CD4-positive, alpha-beta memory T cell (primary cell): Measurements from ENCODE around the gene LMTK2. TPM values are rescaled to one million over a fixed set of nuclear protein-coding genes. Genes with fewer than 3 reads are reported as not detected.
A peak's percentile ranks its signal among the peaks of the same experiment; 100 is the strongest.

ENCODE experiments used
- CTCF ChIA-PET: fragments of 350-600 bp; sonication (Branson Sonifier 250); formaldehyde crosslinking; loops from one replicate; lab custom pipeline; 2021; ENCODE audit warnings: inconsistent platforms; ENCODE audit not compliant: partially characterized antibody; lab: Charles Lee
- POLR2A ChIA-PET: fragments of 350-600 bp; sonication (Branson Sonifier 250); formaldehyde crosslinking; loops from one replicate; lab custom pipeline; 2021; ENCODE audit not compliant: partially characterized antibody; lab: Charles Lee
- DNase-seq, 5 donors: peaks; one replicate each; pipeline versions ENCODE4 v3.0.0 to v3.0.0-alpha.2; 2020 to 2022; ENCODE audit warnings: mixed read lengths in 1 of 5
- H3K27ac ChIP-seq: one replicate; pipeline ENCODE4 v1.7.0; 2013; ENCODE audit warnings: low read depth, low read length
- H3K27me3 ChIP-seq: 2 replicates; pipeline ENCODE4 v1.7.0; 2013; ENCODE audit warnings: mild to moderate bottlenecking, low read length, moderate library complexity; ENCODE audit not compliant: insufficient read depth
- H3K36me3 ChIP-seq: 2 replicates; pipeline ENCODE4 v1.7.0; 2013; ENCODE audit warnings: mild to moderate bottlenecking, low read length, moderate library complexity; ENCODE audit not compliant: insufficient read depth
- H3K4me1 ChIP-seq: 2 replicates; pipeline ENCODE4 v1.7.0; 2013; ENCODE audit warnings: mild to moderate bottlenecking, low read length, moderate library complexity; ENCODE audit not compliant: insufficient read depth
- H3K4me3 ChIP-seq, 2 donors: one replicate each; pipeline ENCODE4 v1.7.0; 2013; ENCODE audit warnings: low read length in 2 of 2, mild to moderate bottlenecking in 1 of 2
- H3K9me3 ChIP-seq, 2 donors: one replicate each; pipeline ENCODE4 v1.7.0; 2013; ENCODE audit warnings: low read length in 2 of 2, control low read depth in 1 of 2; ENCODE audit not compliant: control insufficient read depth in 1 of 2
- H3K27ac Mint-ChIP-seq, 7 donors: one replicate each; pipeline ENCODE4 v1.8.0; 2020 to 2021; ENCODE audit warnings: mixed read lengths in 7 of 7, mild to moderate bottlenecking in 6 of 7, inconsistent platforms in 3 of 7, moderate library complexity in 3 of 7
- H3K27me3 Mint-ChIP-seq, 2 donors: one replicate each; pipeline ENCODE4 v1.8.0; 2020 to 2021; ENCODE audit warnings: mixed read lengths in 2 of 2
- H3K36me3 Mint-ChIP-seq, 2 donors: one replicate each; pipeline ENCODE4 v1.8.0; 2020 to 2021; ENCODE audit warnings: mixed read lengths in 2 of 2, inconsistent platforms in 1 of 2, mild to moderate bottlenecking in 1 of 2
- H3K4me1 Mint-ChIP-seq, 4 donors: one replicate each; pipeline ENCODE4 v1.8.0; 2020 to 2021; ENCODE audit warnings: mixed read lengths in 4 of 4, mild to moderate bottlenecking in 1 of 4
- H3K4me3 Mint-ChIP-seq, 8 donors: one replicate each; pipeline ENCODE4 v1.8.0; 2020 to 2021; ENCODE audit warnings: mixed read lengths in 8 of 8, mild to moderate bottlenecking in 7 of 8, moderate library complexity in 6 of 8, inconsistent platforms in 3 of 8
- H3K9me3 Mint-ChIP-seq, 8 donors: one replicate each; pipeline ENCODE4 v1.8.0; 2020 to 2021; ENCODE audit warnings: mixed read lengths in 8 of 8, mild to moderate bottlenecking in 5 of 8, inconsistent platforms in 3 of 8, moderate library complexity in 1 of 8
- intact Hi-C: fragments of 100-400 bp; cut with micrococcal nuclease; formaldehyde crosslinking; loops from one replicate; pipeline ENCODE4 v1.15.1; 2023
- polyA plus RNA-seq, 2 donors: library from polyadenylated mRNA; unstranded; fragments of 300-500 nt; fragmentation: Illumina TruSeq; gene quantifications; one replicate each; pipeline ENCODE4 v1.2.3, GENCODE V29; 2021
- total RNA-seq, 2 experiments: library from RNA; stranded (reverse); gene quantifications; one replicate each; pipeline ENCODE4 v1.2.3, GENCODE V29; 2021

Gene LMTK2
- total and polyA plus RNA-seq, 4 experiments from 2014 or later, result 0.76 to 26.6 (median 13.7) TPM

GRCh38 chr7:98126311-98127142, 19.9 kb downstream of the LMTK2 start:
- Histone ChIP-seq H3K27ac (no peak overlapping the region), H3K9me3 (no peaks in the 10 kb centered on the region), H3K4me3 (no peak overlapping the region), H3K27me3 (no peaks in the 10 kb centered on the region), H3K36me3 (no peaks in the 10 kb centered on the region), H3K4me1 (peaks cover 15% of the 10 kb centered on the region)
- Mint-ChIP-seq H3K4me1 (peaks cover 32 to 51% (median 41%) of the 10 kb centered on the region in 4 donors), H3K27me3 (peaks cover 0 to 2% of the 10 kb centered on the region in 2 donors), H3K27ac (peak overlapping the region in 1 of 7 donors; percentile 10), H3K36me3 (peaks cover 5% of the 10 kb centered on the region in 2 donors), H3K9me3 (peaks cover 0 to 2% (median 0%) of the 10 kb centered on the region in 8 donors), H3K4me3 (no peak overlapping the region)
- intact Hi-C loops, result no loop called here
- ChIA-PET CTCF (interaction anchor here (0.7 kb wide), 1 partner anchor 44 kb away, joined by 3 read pairs; no protein-coding TSS in a partner anchor), POLR2A (no interaction called here)
- no peak for DNase-seq

GRCh38 chr7:98128346-98128745, 21.7 kb downstream of the LMTK2 start:
- H3K27ac Mint-ChIP-seq, result no peak overlapping the region
- H3K9me3 Mint-ChIP-seq, result no peaks in the 10 kb centered on the region
- Histone ChIP-seq H3K36me3 (no peaks in the 10 kb centered on the region), H3K9me3 (no peaks in the 10 kb centered on the region), H3K4me3 (no peak overlapping the region), H3K4me1 (peaks cover 34% of the 10 kb centered on the region), H3K27ac (no peak overlapping the region), H3K27me3 (no peaks in the 10 kb centered on the region)
- no peak for DNase-seq
- peaks cover 4 to 5% of the 10 kb centered on the region in 2 donors for H3K36me3 Mint-ChIP-seq
- peaks cover 0 to 1% of the 10 kb centered on the region in 2 donors for H3K27me3 Mint-ChIP-seq
- peaks cover 40 to 59% (median 51%) of the 10 kb centered on the region in 4 donors for H3K4me1 Mint-ChIP-seq
- ChIA-PET POLR2A (no interaction called here), CTCF (no interaction called here)
- intact Hi-C loops, result no loop called here
- no peak overlapping the region for H3K4me3 Mint-ChIP-seq

- no peak overlapping the region for H3K27ac Mint-ChIP-seq
- H3K4me1 ChIP-seq, result peaks cover 43% of the 10 kb centered on the region
- no peaks in the 10 kb centered on the region for H3K36me3 ChIP-seq
- peaks cover 48 to 64% (median 56%) of the 10 kb centered on the region in 4 donors for H3K4me1 Mint-ChIP-seq
- ChIA-PET CTCF (interaction anchor here (1.1 to 3.6 kb wide), 4 partner anchors 25 to 110 kb away, joined by 3 to 11 read pairs (median 6); partner anchors contain the start of gene LMTK2), POLR2A (no interaction called here)
- no peaks in the 10 kb centered on the region for H3K27me3 ChIP-seq
- H3K4me3 Mint-ChIP-seq, result peak overlapping the region in 2 of 8 donors; percentile 24 to 26
- H3K36me3 Mint-ChIP-seq, result peaks cover 0 to 5% of the 10 kb centered on the region in 2 donors
- intact Hi-C loops, result no loop called here
- peaks cover 0 to 1% of the 10 kb centered on the region in 2 donors for H3K27me3 Mint-ChIP-seq
- H3K9me3 Mint-ChIP-seq, result peaks cover 0 to 2% (median 0%) of the 10 kb centered on the region in 8 donors
- no peak for DNase-seq
- no peak overlapping the region for H3K4me3 ChIP-seq
- H3K27ac ChIP-seq, result no peak overlapping the region
- H3K9me3 ChIP-seq, result no peaks in the 10 kb centered on the region
These were observed 24.3 kb downstream of the LMTK2 start for GRCh38 chr7:98130959-98131358.

- CTCF ChIA-PET, result interaction anchor here (1.3 to 5.3 kb wide), 4 partner anchors 25 to 112 kb away, joined by 3 to 19 read pairs (median 8); partner anchors contain the start of gene LMTK2
- Mint-ChIP-seq H3K27ac (peak overlapping the region in 2 of 7 donors; percentile 5 to 45), H3K4me1 (peaks cover 44 to 62% (median 51%) of the 10 kb centered on the region in 4 donors), H3K36me3 (peaks cover 6 to 9% of the 10 kb centered on the region in 2 donors), H3K9me3 (peaks cover 0 to 2% (median 0%) of the 10 kb centered on the region in 8 donors), H3K27me3 (peaks cover 0 to 1% of the 10 kb centered on the region in 2 donors), H3K4me3 (peak overlapping the region in 7 of 8 donors; percentile 42 to 82 (median 67))
- H3K9me3 ChIP-seq, result no peaks in the 10 kb centered on the region
- peaks cover 43% of the 10 kb centered on the region for H3K4me1 ChIP-seq
- peak overlapping the region in 1 of 2 donors; percentile 27 for H3K4me3 ChIP-seq
- intact Hi-C loops, result no loop called here
- H3K27ac ChIP-seq, result no peak overlapping the region
- H3K27me3 ChIP-seq, result no peaks in the 10 kb centered on the region
- DNase-seq, result peak; percentile 33 to 54 (median 45)
- peaks cover 3% of the 10 kb centered on the region for H3K36me3 ChIP-seq
- POLR2A ChIA-PET, result no interaction called here
These were observed 26.5 kb downstream of the LMTK2 start for GRCh38 chr7:98133181-98133580.

- ChIA-PET CTCF (interaction anchor here (1.0 to 5.3 kb wide), 5 partner anchors 26 to 112 kb away, joined by 3 to 19 read pairs (median 6); partner anchors contain the start of gene LMTK2), POLR2A (no interaction called here)
- Mint-ChIP-seq H3K36me3 (peaks cover 7 to 12% of the 10 kb centered on the region in 2 donors), H3K4me1 (peaks cover 44 to 57% (median 51%) of the 10 kb centered on the region in 4 donors), H3K27ac (no peak overlapping the region), H3K4me3 (peak overlapping the region in 3 of 8 donors; percentile 67 to 77 (median 75)), H3K27me3 (peaks cover 0 to 1% of the 10 kb centered on the region in 2 donors), H3K9me3 (peaks cover 0 to 2% (median 0%) of the 10 kb centered on the region in 8 donors)
- DNase-seq, result no peak
- peaks cover 43% of the 10 kb centered on the region for H3K4me1 ChIP-seq
- H3K9me3 ChIP-seq, result no peaks in the 10 kb centered on the region
- no peak overlapping the region for H3K4me3 ChIP-seq
- H3K27me3 ChIP-seq, result no peaks in the 10 kb centered on the region
- no peak overlapping the region for H3K27ac ChIP-seq
- peaks cover 6% of the 10 kb centered on the region for H3K36me3 ChIP-seq
- intact Hi-C loops, result no loop called here
These were observed 27.1 kb downstream of the LMTK2 start for GRCh38 chr7:98133621-98134303.

- Mint-ChIP-seq H3K4me1 (peaks cover 42 to 55% (median 48%) of the 10 kb centered on the region in 4 donors), H3K36me3 (peaks cover 16 to 21% of the 10 kb centered on the region in 2 donors), H3K4me3 (no peak overlapping the region), H3K27me3 (peaks cover 0 to under 1% of the 10 kb centered on the region in 2 donors), H3K9me3 (peaks cover 0 to 2% (median 0%) of the 10 kb centered on the region in 8 donors), H3K27ac (no peak overlapping the region)
- no peak for DNase-seq
- no peak overlapping the region for H3K4me3 ChIP-seq
- intact Hi-C loops, result no loop called here
- POLR2A ChIA-PET, result no interaction called here
- no peaks in the 10 kb centered on the region for H3K9me3 ChIP-seq
- H3K27me3 ChIP-seq, result no peaks in the 10 kb centered on the region
- peaks cover 43% of the 10 kb centered on the region for H3K4me1 ChIP-seq
- H3K27ac ChIP-seq, result no peak overlapping the region
- CTCF ChIA-PET, result interaction anchor here (0.7 to 5.3 kb wide), 6 partner anchors 27 to 84 kb away, joined by 3 to 19 read pairs (median 5); partner anchors contain the start of gene LMTK2
- peaks cover 13% of the 10 kb centered on the region for H3K36me3 ChIP-seq
These were observed 28.0 kb downstream of the LMTK2 start for GRCh38 chr7:98134420-98135228.
